ENCODE results near the gene SRRM1.
"Not testable (repeated sequence)": the region's sequence is repeated elsewhere in the genome, so short reads cannot be mapped to it uniquely, and the experiment has no call there.

SRRM1 gene

DNA sequence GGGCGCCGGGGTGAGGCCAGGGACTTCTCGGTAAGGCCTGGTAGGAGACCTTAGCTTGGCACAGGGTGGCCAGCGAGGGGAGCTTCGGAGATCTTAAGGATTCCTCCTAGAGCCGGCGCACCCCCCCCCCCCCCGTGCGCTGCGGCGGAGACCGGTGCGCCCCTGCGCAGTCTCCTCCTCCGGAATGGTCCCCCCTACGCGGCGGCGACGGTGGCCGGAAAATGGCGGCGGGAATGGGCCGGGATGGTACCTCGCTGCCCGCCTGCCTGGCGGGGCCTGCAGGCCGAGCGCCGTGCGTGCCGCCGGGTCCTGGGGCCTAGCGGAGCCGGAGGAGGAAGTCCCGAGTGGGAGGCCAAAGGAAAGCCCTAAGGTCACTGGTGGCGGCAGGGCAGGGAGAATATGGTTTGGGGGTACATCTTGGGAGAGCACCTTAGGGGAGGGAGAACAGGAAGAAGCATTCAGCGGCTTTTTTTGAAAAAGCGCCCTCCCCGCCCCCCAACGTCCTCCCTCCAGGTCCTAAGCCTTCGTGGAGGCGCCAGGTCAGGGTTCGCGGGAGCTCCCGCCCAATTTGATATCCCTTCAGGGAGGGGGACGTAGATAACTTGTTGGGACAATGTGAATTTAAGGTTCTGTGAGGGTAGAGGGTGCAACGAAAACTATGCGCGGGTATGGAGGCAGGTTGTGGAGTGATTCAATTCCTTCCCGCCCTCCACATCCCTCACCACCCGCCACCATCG, 429 bp downstream of the SRRM1 start:
- DNase-seq, result no peak

DNA sequence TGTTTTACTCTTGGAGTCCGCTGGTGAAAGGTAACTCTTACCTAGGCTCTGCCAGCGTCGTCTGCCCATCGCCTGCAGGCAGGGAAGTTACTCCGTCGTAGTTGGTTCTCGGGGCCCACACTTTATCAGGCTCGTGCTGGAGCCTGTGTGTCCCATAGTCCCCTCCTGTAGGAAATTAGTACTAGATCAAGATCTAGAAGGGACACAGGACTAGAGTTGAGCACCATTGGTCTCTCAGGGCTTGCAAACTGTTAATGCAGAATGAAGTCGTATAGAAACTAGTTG, 940 bp downstream of the SRRM1 start:
- no peak for DNase-seq

DNA sequence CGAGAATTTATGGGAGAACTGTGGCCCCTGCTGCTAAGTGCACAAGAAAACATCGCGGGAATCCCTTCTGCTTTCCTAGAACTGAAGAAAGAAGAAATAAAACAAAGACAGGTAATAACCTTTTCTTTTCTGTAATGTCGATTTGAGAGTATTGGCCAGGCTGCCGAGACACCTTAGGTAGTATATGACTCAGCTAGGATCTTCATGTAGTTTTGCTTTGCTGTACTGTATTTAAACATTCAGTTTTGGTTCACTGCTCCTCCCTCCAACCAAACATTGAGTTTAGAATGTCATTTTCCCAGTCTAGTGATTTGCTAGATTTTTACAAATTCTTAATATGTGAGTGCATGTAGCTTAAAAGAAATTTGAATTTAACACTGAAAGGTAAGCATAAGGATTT, 5.8 kb downstream of the SRRM1 start:
- no peak for DNase-seq

DNA sequence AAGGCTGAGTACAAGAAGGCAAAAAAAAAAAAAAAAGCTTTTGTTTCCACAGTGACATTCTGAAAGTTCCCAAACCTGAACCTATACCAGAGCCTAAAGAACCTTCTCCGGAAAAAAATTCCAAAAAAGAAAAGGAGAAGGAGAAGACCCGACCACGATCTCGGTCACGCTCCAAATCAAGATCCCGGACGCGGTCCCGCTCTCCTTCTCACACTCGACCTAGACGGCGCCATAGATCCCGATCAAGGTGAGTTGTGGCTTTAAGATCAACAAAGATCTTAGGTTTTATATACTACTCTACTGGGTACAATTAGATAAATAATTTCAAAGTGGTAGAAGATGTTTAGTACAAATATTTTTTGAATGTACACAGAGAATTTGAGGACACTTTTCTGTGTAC, 9.3 kb downstream of the SRRM1 start:
- no peak for DNase-seq

DNA sequence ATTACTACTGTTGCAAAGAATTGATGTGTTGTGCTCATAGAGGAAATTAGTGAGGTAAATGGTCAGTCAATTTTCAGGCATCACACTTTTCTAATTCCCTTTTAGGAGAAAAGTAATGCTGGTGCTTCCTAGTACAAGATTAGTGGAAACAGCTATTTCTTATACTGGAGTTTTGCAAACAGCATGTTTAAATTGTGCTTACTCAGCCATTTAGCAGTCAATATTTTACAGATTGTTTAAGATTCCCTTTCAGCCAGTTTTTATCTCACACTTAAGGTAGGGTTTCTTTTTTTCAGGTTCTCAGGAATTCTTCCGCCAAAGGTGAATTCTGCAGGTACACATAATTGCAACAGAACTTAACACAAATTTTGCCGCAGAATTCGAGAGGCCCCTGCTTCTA, 10.9 kb downstream of the SRRM1 start:
- DNase-seq, result no peak

DNA sequence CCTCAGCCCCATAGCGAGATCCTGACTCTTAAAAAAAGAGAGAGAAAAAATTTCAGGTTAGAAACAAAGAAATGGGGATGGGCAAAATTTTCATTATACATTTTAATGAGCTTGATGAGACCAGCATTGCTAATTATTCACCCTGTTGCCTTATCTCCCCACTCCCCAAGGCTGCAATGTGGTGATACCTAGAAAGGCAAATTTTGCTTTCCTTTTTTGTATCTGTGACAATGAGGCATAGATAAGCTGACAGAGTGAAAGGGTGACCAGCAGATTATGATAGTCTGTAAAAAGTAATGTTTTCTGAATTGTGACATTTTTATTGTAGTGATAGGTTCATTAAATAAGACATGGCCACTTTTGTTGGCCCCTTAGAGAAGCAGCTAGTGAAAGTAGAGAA, 12.9 kb downstream of the SRRM1 start:
- DNase-seq, result no peak

DNA sequence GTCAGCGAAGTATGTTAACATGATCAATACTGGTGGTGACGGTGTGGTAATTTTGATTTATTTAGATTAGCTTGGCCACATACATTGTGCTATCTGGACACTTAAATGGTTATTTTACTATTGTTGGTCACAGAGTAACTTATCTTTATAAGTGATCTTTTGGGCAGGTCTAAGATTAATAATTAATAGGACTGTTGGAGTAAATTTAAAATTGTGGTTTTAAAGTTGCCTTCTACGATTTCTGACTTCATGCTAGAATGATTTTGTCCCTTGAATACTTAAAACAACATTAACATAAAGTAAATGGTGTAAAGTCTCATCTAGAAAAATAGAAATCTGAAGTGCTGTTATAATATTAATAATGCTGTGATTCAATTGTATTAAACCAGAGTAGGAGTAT, 14.7 kb downstream of the SRRM1 start:
- DNase-seq, result no peak

DNA sequence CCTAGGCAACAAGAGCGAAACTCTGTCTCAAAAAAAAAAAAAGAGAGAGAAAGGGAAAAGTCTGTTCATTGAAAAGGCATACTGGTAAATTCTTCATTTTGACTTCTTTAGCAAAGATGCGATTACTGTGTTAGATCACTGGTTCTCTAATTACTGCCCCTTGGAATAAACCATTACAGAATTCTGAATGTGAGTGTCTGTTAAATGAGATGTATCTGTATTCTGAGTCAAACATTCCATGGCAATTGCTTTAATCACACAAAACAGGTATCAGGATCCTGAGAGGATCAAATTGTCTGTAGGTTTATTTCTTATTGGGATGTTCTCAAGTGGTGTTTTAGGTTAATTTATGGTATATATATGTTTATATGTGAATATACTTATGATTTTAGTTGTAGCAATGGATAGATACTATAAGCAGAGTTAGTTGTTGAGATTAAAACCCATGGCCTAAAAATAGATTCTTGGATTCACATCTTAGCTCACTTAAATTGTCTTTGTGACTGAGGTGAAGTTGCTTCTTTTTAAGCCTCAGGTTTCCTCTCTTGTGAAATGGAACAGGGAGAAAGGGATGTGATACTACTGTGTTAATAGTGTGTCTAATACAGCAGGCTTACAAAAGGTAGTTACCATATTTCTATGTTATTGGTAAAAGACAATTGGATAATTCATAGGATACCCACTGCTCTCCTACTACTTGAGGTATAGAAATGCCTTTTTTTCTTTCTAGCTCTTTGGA, 16.2 kb downstream of the SRRM1 start:
- no peak for DNase-seq

DNA sequence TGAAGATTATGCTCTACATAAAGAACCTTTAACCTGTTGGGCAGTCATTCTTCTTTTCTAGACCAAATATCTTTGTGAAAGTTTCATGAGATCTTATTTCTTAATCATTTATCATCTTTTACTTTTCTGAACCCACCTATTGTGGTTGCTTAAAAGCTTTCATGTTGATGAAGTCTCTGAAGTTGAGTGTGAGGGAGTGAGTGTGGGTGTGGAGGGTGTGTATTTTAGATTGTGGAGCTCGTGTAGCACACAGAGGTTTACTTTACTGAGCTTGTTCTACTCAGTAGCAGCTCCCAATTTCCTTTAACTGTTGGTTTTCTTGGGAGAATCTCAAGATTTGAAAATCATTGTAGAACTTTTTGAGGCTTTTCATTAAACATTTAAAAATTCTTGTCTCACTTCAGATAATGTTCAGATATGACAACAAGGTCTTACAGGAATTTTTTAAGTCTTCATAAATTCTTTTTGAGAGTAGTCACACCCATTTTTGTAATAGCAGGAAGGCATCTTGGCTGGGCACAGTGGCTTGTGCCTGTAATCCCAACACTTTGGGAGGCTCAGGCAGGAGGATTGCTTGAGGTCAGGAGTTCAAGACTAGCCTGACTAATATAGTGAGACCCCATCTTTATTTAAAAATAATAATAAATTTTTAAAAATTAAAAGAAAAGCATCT, 17.0 kb downstream of the SRRM1 start:
- no peak for DNase-seq

DNA sequence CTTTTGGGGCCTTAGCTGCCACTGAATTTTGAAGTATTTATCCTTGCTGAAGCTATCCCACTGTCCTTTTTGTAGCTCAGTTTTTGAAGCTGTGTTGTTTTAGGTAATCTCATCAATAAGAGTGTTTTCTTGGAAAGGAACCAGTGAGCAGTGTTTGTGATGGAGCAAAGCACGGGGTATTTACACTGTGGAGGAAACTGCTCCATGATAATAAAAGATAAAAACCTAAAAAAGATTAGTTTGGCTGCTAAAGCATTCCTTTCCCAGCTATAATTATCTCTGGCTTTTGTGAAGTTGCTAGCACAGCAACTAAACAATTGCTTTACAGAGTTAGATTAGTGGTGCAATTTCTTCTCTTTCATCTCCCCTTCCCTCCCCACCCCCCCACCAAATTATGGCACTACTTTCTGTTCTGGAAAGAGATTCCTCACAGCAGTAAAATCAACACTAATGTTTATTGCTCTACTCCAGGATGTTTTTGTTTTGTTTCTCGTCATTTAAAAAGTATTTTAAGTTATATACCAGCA, 21.5 kb downstream of the SRRM1 start:
- no peak for DNase-seq

DNA sequence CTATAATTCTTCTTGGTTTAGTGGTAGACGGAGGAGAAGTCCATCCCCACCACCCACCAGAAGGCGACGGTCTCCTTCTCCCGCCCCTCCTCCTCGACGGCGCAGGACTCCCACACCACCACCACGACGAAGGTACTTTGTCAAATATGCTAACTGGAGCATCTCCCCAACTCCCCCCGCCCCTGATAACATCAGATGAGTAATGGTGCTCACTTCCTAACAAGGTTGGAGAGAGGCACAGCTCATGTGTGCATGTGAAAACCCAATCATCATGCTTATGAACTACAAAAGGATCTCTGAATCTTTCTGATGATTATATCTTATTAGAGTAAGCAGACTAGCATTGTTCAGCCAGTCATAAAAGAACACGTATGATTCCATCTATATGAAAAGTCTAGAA, 23.7 kb downstream of the SRRM1 start:
- no peak for DNase-seq

DNA sequence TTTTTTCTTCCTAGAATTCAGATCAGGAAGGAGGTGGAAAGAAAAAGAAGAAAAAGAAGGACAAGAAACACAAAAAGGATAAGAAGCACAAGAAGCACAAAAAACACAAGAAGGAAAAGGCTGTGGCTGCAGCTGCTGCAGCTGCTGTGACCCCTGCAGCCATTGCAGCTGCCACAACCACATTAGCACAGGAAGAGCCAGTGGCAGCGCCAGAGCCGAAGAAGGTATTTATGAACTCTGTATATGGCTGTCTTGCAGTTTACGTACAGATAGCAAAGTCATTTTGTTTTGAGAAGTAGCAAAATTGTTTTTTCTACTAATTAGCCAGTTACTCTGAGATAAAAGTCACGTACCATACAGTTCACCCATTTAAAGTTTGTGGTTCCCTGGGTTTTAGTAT, 28.3 kb downstream of the SRRM1 start:
- not testable (repeated sequence) for DNase-seq

DNA sequence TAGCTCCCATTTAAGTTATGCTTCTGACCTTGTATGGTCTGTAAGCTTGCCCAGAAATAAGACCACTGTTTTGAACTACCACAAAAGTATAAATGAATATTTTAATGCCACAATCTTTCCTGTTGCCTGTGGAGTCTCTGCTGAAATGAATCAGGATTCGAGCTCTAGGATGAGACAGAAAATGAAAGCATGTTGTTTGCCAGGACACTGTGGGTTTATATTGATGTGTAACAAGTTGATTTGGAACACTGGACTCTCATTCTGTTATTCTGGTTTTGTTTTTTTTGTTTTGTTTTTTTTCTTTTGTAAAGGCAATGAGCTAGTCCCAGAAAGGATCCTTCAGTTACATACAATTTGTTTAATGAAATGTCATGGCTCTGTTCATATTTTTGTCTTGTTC, 29.6 kb downstream of the SRRM1 start:
- DNase-seq, result not testable (repeated sequence)

DNA sequence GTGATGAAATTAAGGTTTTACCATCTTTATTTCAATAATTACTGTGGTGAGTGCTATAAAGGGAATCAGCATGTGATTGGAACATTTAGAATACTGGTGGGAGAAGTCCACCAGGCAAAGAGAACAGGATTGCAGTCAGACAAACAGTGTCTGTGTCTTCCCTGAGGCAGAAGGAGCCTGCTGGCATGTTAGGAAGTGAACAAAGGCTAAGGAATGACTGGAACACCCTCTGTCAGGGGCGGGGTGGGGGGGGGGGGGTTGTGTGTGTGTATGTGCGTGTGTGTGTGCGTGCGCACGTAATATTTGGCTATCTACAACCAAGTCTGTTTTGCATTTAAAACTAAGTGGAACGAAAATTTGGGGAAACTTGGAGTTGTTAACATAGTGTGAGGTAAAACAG, 30.2 kb downstream of the SRRM1 start:
- no peak for DNase-seq

DNA sequence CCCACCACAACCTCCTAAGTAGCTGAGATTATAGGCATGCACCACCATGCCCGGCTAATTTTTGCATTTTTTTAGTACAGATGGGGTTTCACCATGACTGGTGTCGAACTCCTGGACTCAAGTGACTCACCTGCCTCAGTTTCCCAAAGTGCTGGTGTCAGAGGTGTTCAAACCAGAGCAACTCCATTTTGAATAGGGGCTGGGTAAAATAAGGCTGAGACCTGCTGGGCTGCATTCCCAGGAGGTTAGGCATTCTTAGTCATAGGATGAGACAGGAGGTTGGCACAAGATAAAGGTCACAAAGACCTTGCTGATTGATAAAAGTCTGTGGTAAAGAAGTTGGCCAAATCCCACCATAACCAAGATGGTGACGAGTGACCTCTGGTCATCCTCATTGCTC, 35.3 kb downstream of the SRRM1 start:
- DNase-seq, result not testable (repeated sequence)

DNA sequence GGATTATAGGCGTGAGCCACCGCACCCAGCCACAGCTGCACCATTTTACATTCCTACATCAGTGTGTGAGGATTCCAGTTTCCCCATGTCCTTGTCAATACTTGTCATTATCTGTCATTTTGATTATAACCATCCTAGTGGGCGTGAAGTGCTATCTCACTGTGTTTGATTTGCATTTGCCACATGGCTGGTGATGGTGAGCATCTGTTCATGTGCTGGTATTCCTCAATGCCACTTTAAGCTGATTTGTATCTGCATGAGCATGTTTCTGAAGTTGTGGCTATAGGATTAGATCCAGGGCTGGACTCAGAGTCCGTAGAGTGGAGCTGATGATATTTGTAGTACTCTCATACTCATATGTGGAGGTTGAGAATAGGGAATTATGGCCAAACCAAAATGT, 36.6 kb downstream of the SRRM1 start:
- DNase-seq, result no peak

DNA sequence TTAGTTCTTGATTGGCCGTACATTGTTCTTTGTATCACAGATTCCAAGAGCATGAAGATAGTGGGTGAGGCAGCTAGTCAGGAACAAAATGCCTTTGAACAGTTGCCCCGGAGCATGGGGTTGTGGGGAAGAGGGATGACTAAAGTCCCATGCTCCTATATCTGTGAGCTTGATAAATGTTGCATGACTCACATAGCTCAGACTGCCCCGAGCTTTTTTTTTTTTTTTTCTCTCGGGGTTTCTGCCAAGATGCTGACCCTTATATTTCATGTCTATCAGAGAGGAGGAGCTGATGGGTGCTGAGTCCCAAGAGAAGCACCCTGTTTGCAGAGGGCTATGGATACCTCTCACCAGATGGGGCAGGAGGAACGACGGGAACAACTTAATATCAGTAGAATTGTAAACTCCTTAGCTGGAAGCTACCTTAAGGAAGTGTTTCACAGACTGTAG, 40.6 kb downstream of the SRRM1 start:
- DNase-seq, result no peak

DNA sequence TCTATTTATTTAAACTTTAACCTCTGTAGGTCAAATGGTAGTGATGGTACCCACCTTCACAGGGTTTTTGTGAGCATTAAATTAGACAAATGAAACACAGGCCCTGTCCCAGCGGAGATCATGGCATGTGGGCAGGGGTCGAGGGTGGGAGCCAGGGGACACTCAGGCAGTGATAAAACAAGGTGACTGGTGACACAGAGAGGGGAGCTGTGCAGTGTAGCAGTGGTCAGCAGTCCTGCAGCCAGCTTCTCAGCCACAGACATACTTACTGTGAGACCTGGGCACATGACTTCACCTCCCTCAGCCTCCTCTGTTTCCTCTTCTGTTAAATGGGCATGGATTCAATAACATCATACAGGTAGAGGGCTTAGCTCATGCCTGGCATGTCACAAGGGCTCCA, 44.9 kb downstream of the SRRM1 start:
- DNase-seq, result no peak

DNA sequence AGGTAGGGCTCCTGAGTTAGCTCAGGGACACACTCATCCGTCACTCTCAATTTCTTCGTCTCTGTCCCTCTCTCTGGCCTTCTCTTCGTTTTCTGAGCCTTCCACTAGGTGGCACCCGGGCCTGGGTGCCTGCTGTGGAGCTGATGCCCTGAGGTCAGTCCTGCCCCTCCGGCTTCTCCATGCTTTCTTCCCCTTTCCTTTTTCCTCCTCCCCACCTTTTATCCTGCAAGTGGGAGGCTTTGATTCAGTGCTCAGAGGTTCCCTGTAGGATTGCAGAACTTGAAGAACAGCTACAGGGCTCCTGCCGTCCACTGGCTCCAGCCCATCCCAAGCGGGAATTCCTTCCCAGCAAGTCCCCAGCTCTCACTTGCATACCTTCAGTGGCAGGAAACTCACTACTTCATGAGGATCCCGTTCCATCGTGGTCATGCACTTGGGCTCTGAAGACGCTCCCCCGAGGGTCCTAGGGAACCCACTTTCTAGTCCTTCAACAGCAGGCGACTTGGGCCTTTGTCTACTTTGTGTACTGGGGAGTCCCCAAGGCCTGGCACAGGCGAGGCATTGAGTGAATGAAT, 45.6 kb downstream of the SRRM1 start:
- peak; percentile 76 for DNase-seq

DNA sequence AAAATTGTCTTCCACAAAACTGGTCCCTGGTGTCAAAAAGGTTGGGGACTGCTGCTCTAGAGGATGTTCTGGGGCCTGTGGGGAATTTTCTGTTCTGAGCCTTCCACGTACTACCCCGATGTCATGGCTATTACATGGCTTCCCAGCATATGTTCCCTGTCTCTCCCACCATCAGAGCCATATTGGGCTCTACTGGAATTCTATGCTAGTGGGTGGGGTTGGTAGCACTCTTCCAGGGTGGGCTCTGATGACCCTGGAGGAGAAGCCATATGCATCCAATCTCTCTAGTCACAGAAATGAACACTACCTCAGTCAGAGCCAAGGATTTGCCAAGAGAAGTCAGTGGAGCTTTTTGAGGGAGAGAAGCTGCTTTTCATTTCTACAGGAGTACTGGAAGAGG, 47.9 kb downstream of the SRRM1 start:
- DNase-seq, result no peak

DNA sequence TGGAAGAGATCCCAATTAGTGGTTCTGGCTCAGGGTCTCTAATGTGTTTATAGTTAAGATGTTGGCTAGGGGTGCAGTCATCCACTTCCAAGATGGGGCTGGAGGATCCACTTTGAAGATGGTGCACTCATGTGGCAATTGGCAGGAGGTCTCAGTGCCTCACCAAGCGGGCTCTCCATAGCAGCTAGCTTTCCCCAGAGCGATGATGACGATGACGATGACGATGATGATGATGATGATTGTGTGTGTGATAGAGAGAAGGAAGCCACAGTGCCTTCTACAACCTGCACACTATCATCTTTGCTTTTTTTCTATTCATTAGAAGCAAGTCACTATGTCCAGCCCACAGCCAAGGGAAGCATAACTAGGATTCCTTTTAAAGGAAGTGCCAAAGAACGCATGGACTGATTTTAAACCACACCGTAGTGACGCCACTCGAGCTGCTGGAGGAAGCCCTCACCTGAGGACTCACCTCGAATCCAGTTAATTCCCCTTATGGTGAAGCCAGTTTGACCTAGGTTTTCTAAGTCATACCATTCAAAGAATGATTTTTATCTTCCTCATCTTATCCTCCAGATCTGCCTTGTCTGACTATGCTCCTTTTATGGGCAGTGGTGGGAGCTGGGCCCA, 49.4 kb downstream of the SRRM1 start:
- no peak for DNase-seq

DNA sequence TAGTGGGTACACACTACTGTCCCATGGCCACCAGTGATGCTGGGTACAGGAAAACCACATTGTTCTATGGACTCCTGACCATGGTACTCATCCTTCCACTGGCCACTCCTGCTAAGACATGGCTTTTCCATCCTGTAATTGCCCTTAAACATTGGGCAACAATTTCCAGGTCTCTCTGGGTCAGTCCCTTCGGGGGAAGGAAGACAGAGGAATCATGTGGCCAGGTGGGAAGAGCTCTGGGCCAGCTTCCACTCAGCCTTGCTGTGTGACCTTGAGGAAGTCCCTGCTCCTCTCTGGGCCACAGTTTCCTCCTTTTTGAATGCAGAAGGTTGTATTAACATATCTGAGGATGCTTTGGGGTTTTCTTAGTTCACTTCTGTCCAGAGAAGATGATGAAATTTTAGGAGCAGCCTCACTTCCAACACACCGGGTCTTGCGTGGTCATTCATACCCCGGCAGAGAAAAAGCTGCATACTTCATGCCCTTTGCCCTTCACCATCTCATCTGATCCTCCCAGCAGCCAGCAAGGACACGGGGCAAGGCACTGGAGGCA, 50.8 kb downstream of the SRRM1 start:
- no peak for DNase-seq

DNA sequence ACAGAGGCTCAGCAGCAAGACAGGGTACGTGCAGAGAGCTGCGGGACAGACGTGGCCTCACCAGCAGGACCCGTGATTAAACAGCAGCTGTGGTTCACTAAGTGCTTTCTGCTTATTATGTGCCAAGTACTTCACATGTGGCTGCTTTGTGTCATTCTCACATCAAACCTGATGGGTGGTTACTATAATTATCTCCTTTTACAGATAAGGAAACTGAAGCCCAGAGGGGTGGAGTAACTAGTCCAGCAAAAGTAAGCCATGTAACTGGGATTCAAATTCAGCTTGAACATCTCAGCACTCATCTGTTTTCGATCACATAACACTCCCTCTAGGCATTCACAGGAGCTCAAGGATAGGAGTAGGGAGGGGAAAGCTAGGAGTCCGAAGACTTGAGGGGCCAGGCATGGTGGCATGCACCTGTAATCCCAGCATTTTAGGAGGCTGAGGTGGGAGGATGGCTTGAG, 51.3 kb downstream of the SRRM1 start:
- DNase-seq, result peak; percentile 59

Data from NCI-H1092 (cell line).